GM23338 (cell line): ENCODE results near the gene GRIA1.

Experiments used
- CREB1 ChIP-seq: fragments of 250-450 bp; sonication (Bioruptor Pico); IDR thresholded peaks from 2 replicates; pipeline ENCODE4 v1.5.0; 2020; ENCODE audit warnings: low read depth, mild to moderate bottlenecking, moderate library complexity
- CTCF ChIP-seq, 2 experiments: fragments of 200-600 bp in 1 of 2; sonication (generic) in 1 of 2; conservative IDR thresholded peaks; 2 replicates each; pipeline versions ENCODE4 v1.5.1 to v1.6.1; 2016 to 2017; ENCODE audit warnings: antibody characterized with exemption in 2 of 2, low read depth in 2 of 2, mild to moderate bottlenecking in 2 of 2, moderate library complexity in 1 of 2

GRCh38 chr5:153491856-153492255, 1.4 kb downstream of the GRIA1 start:
- no peak for TF ChIP-seq CREB1 (CRISPR knock-in tag)
- no peak for TF ChIP-seq CTCF (conservative IDR thresholded peaks at IDR 0.05; ENCODE audit: low read depth in 2 of 2)
